ENCODE measurements around the gene SLC10A7.

- TF ChIP-seq PATZ1 (CRISPR knock-in tag; IDR thresholded peaks at IDR 0.05; ENCODE audit: borderline replicate concordance): no peak
- TF ChIP-seq GLIS3 (CRISPR knock-in tag; IDR thresholded peaks at IDR 0.05): no peak
- TF ChIP-seq ZNF70 (CRISPR knock-in tag; IDR thresholded peaks at IDR 0.05): no peak
- TF ChIP-seq OSR1 (CRISPR knock-in tag; IDR thresholded peaks at IDR 0.05): no peak
- TF ChIP-seq PPARA (CRISPR knock-in tag; IDR thresholded peaks at IDR 0.05; ENCODE audit: borderline replicate concordance): no peak
- no peak for TF ChIP-seq ZNF565 (CRISPR knock-in tag; conservative IDR thresholded peaks at IDR 0.05; ENCODE audit: low read depth)
- no peak for TF ChIP-seq ARNTL (CRISPR knock-in tag; IDR thresholded peaks at IDR 0.05; ENCODE audit: borderline replicate concordance, low read depth)
- no peak for TF ChIP-seq ZFP30 (CRISPR knock-in tag; IDR thresholded peaks at IDR 0.05)
- TF ChIP-seq ZFP3 (CRISPR knock-in tag; IDR thresholded peaks at IDR 0.05): no peak
- TF ChIP-seq, protein P1, sequence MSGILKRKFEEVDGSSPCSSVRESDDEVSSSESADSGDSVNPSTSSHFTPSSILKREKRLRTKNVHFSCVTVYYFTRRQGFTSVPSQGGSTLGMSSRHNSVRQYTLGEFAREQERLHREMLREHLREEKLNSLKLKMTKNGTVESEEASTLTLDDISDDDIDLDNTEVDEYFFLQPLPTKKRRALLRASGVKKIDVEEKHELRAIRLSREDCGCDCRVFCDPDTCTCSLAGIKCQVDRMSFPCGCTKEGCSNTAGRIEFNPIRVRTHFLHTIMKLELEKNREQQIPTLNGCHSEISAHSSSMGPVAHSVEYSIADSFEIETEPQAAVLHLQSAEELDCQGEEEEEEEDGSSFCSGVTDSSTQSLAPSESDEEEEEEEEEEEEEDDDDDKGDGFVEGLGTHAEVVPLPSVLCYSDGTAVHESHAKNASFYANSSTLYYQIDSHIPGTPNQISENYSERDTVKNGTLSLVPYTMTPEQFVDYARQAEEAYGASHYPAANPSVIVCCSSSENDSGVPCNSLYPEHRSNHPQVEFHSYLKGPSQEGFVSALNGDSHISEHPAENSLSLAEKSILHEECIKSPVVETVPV (CRISPR knock-in tag; IDR thresholded peaks at IDR 0.05): no peak
Measured at GRCh38 chr4:146271466-146271865, 250.3 kb downstream of the SLC10A7 start.
